Gastrocnemius medialis (tissue), 4 donors: ENCODE data around the gene UBE4A. TPM values are rescaled to one million over a fixed set of nuclear protein-coding genes. Genes with fewer than 3 reads are reported as not detected.

ENCODE experiments used
- ATAC-seq, 2 donors: fragments of 150-250 bp; one replicate each; pipeline ENCODE4 v1.9.1; 2016
- DNase-seq, 2 donors: peaks; one replicate each; pipeline ENCODE4 v3.0.0-alpha.2; 2019
- H3K27ac ChIP-seq, 4 donors: fragments of 200-600 bp; sonication (generic); 1 replicate in 1 of 4; 2 replicates in 3 of 4; pipeline ENCODE4 v1.5.1; 2016 to 2018; ENCODE audit warnings: mild to moderate bottlenecking in 2 of 4, moderate library complexity in 1 of 4
- H3K27me3 ChIP-seq, 3 donors: fragments of 200-600 bp; sonication (generic) in 2 of 3; 1 replicate in 1 of 3; 2 replicates in 2 of 3; pipeline versions ENCODE4 v1.5.1 to v1.6.0; 2016 to 2019; ENCODE audit warnings: mild to moderate bottlenecking in 1 of 3, moderate library complexity in 1 of 3
- H3K36me3 ChIP-seq, 2 donors: fragments of 200-600 bp; sonication (generic) in 1 of 2; one replicate each; pipeline ENCODE4 v1.5.1; 2017 to 2018
- H3K4me1 ChIP-seq, 2 donors: fragments of 200-600 bp; sonication (generic) in 1 of 2; one replicate each; pipeline ENCODE4 v1.5.1; 2016 to 2017; ENCODE audit warnings: mild to moderate bottlenecking in 2 of 2
- H3K4me3 ChIP-seq, 4 donors: fragments of 200-600 bp; sonication (generic) in 3 of 4; 1 replicate in 1 of 4; 2 replicates in 3 of 4; pipeline ENCODE4 v1.5.1; 2016 to 2019; ENCODE audit warnings: mild to moderate bottlenecking in 2 of 4
- H3K9me3 ChIP-seq, 3 donors: fragments of 200-600 bp; sonication (generic) in 2 of 3; 1 replicate in 1 of 3; 2 replicates in 2 of 3; pipeline ENCODE4 v1.5.1; 2016 to 2019
- CTCF ChIP-seq, 5 experiments: fragments of 450-650 bp in 3 of 5; fragments of 200-600 bp in 2 of 5; sonication (generic) in 2 of 5; IDR thresholded peaks in 4 of 5; conservative IDR thresholded peaks in 1 of 5; 1 replicate in 4 of 5; 2 replicates in 1 of 5; pipeline ENCODE4 v1.5.1; 2016 to 2019; ENCODE audit warnings: antibody characterized with exemption in 5 of 5, mild to moderate bottlenecking in 3 of 5, moderate library complexity in 3 of 5
- POLR2A ChIP-seq, 2 donors: fragments of 450-650 bp; IDR thresholded peaks; one replicate each; pipeline ENCODE4 v1.6.1; 2017; ENCODE audit warnings: antibody characterized with exemption in 2 of 2, mild to moderate bottlenecking in 2 of 2, moderate library complexity in 2 of 2
- in situ Hi-C, 4 donors: fragments of 200-750 bp; cut with MboI; loops; one replicate each; pipeline versions ENCODE4 v1.15.0 to v1.8.0; 2017; ENCODE audit warnings: low sequenced_read_pairs in 4 of 4
- intact Hi-C: fragments of 100-400 bp; cut with DNase I; formaldehyde crosslinking; loops from one replicate; pipeline ENCODE4 v1.15.1; 2023; ENCODE audit warnings: low total_unique reads
- total RNA-seq, 4 donors: library from RNA; depleted of rRNA; stranded (reverse); fragments of >200 nt; gene quantifications; one replicate each; pipeline versions ENCODE4 v1.1.0 to v1.2.3, GENCODE V29; 2016

UBE4A gene
- total RNA-seq, 4 donors from 2014 or later, result 36.6 to 73.9 (median 41.7) TPM

DNA sequence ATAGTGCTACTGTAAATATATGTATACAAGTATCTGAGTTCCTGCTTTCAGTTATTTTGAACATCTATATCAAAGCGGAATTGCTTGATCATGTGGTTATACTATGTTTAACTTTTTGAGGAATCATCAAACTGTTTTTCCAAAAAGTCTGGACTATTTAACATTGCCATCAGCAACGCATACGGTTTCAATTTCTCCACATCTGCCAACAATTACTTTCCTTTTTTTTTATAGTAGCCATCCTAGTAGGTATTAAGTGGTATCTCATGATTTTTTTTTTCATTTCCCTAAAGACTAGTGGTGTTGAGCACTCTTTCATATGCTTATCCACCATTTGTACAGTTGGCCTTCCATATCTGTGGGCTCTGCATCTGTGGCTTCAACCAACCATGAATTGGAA lies 1.3 kb upstream of the UBE4A start:
- in situ Hi-C loops, result loop anchor here in 1 of 4 donors (10.0 kb wide), 1 partner anchor 163 kb away; no protein-coding TSS in a partner anchor
- TF ChIP-seq POLR2A (IDR thresholded peaks at IDR 0.05), result no peak
- TF ChIP-seq CTCF (IDR thresholded peaks at IDR 0.05 in 4 of 5, conservative IDR thresholded peaks at IDR 0.05 in 1 of 5), result no peak
- no peak for DNase-seq
- Histone ChIP-seq H3K27me3 (no peaks in the 10 kb centered on the region), H3K27ac (no peak overlapping the region), H3K4me3 (no peak overlapping the region), H3K36me3 (no peaks in the 10 kb centered on the region), H3K9me3 (no peaks in the 10 kb centered on the region), H3K4me1 (peaks cover 16 to 20% of the 10 kb centered on the region in 2 donors)
- no peak for ATAC-seq
- intact Hi-C loops, result loop anchor here (2.0 kb wide), 1 partner anchor 43 kb away; the partner anchor contains the start of gene ATP5MG

DNA sequence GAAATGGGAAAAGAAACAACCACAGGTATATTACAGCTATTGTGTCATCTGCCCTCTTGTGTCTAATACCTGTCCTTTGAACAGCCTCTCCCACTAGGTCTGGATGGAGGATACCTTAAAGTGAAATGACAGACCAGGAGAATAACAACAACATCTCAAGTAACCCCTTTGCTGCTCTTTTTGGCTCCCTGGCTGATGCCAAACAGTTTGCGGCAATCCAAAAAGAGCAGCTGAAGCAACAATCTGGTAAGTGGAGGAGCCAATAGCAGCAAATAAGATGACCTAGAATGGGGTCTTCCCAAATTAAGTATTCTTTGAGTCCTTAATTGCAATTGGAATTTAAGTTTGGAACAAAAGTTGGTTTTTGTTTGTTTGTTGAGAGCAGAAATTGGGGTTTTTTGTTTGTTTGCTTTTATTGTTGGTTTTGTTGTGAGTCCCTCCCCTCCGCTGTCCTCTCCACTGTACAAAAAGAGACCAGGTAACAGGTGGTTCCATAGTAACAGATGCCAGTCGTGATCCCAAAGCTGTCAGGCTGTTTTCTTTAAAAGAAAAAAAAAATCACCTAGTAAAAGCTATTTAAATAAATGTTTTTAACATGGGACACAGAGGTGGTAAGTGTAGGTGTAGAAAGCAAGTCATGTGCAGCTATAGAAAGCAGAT lies 5.7 kb downstream of the UBE4A start:
- Histone ChIP-seq H3K4me1 (peaks cover 44 to 46% of the 10 kb centered on the region in 2 donors), H3K4me3 (peak overlapping the region in 1 of 4 donors; percentile 11), H3K36me3 (peaks cover 0 to 23% of the 10 kb centered on the region in 2 donors), H3K27ac (peak overlapping the region; percentile 78 to 89 (median 86)), H3K9me3 (no peaks in the 10 kb centered on the region), H3K27me3 (no peaks in the 10 kb centered on the region)
- ATAC-seq (peak in 1 of 2 donors; percentile 45), DNase-seq (no peak)
- in situ Hi-C loops, result no loop called here
- intact Hi-C loops, result loop anchor here (5.0 kb wide), 1 partner anchor 72 kb away; the partner anchor contains the start of gene KMT2A
- TF ChIP-seq CTCF (IDR thresholded peaks at IDR 0.05 in 4 of 5, conservative IDR thresholded peaks at IDR 0.05 in 1 of 5) (no peak), POLR2A (IDR thresholded peaks at IDR 0.05) (no peak)

- Histone ChIP-seq H3K36me3 (peaks cover 0 to 35% of the 10 kb centered on the region in 2 donors), H3K4me1 (peaks cover 33 to 36% of the 10 kb centered on the region in 2 donors), H3K9me3 (no peaks in the 10 kb centered on the region), H3K27me3 (no peaks in the 10 kb centered on the region), H3K27ac (peak overlapping the region; percentile 78 to 89 (median 86)), H3K4me3 (no peak overlapping the region)
- in situ Hi-C loops (no loop called here), intact Hi-C loops (loop anchor here (5.0 kb wide), 1 partner anchor 71 kb away; the partner anchor contains the start of gene KMT2A)
- ATAC-seq (peak; percentile 99), DNase-seq (peak; percentile 38 to 46)
- TF ChIP-seq POLR2A (IDR thresholded peaks at IDR 0.05) (peak in 1 of 2 donors; percentile 64), CTCF (IDR thresholded peaks at IDR 0.05 in 4 of 5, conservative IDR thresholded peaks at IDR 0.05 in 1 of 5) (no peak)
Observed at GRCh38 chr11:118366287-118366686, 6.9 kb downstream of the UBE4A start.

GRCh38 chr11:118370774-118371173 lies 11.4 kb downstream of the UBE4A start:
- peaks cover 10 to 11% of the 10 kb centered on the region in 2 donors for H3K4me1 ChIP-seq
- in situ Hi-C loops, result no loop called here
- no peaks in the 10 kb centered on the region for H3K27me3 ChIP-seq
- no peak overlapping the region for H3K27ac ChIP-seq
- peaks cover 6 to 80% of the 10 kb centered on the region in 2 donors for H3K36me3 ChIP-seq
- no peak for ATAC-seq
- intact Hi-C loops, result loop anchor here (5.0 kb wide), 1 partner anchor 117 kb away; no protein-coding TSS in a partner anchor
- no peak for DNase-seq
- H3K4me3 ChIP-seq, result no peak overlapping the region
- no peaks in the 10 kb centered on the region for H3K9me3 ChIP-seq
- TF ChIP-seq POLR2A (IDR thresholded peaks at IDR 0.05) (no peak), CTCF (IDR thresholded peaks at IDR 0.05 in 4 of 5, conservative IDR thresholded peaks at IDR 0.05 in 1 of 5) (no peak)
